GM19324 (cell line): Measurements from ENCODE around the gene MALSU1.
"Not testable (repeated sequence)": the region's sequence is repeated elsewhere in the genome, so short reads cannot be mapped to it uniquely, and the experiment has no call there.

Experiments used
- ATAC-seq: cut with Tn5 transposase; IDR thresholded peaks from one replicate; pipeline ENCODE4 v1.9.1; 2021; ENCODE audit warnings: mild to moderate bottlenecking, moderate library complexity; ENCODE audit not compliant: unreplicated experiment, low FRiP score

The MALSU1 gene

DNA sequence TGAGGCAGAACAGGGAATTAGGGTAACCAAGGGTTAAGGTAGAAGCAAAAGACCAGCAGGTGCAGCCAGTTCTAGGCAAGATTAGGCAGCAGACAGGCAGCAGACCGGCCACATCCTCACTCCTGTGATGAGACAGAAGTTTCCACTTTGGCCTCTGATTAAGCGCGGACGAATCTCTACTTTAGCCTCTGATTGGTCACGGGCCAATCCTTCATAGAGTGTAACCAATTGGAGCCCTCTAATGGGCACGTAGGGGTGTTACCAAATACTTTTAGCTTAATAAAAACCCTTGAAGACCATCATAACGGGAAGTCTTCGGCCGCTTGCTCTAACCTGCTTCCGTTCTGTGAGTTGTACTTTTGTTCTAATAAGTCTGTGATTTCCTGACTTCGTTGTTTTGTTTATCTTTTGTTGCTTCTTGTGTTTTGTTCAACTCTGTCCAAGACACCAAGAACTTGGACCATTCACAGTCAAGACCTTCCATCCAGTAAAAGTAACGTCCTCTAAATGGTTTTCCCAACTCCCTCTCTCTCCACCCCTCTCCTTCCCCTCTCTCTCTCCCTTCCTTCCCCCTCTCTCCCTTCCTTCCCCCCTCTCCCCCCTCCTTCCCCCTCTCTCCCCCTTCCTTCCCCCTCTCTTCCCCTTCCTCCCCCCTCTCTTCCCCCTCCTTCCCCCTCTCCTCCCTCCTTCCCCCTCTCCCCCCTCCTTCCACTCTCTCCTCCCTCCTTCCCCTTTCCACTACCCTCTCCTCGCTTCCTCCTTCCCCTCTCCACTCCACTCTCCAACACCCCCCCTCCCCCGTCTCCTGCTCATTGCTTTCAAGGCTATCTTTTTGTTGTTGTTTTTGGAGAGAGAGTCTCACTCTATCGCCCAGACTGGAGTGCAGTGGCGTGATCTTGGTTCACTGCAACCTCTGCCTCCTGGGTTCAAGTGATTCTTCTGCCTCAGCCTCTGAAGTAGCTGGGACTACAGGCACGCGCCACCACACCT is 13.2 kb upstream of the MALSU1 start:
- ATAC-seq = no peak

DNA sequence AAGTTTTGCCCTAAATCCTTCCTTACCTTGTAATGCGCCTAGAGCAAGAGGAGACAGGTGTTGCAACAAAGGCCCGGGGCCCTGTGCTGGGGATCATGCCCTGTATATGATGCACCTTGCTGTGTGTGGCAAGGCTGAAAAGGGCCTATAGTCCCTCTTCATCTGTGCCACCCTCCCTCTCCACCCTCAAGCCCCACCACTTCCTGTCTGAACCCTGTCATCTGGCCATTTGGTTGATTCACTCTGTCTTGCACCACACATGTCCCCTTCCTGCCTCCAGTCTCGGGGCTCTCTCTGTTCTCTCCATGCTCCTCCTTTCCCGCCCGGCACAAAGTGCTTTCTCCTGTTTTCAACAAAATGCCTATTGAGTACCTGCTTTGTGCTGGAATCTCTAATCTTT is 11.5 kb upstream of the MALSU1 start:
- no peak for ATAC-seq

GRCh38 chr7:23290993-23291392 is 8.1 kb upstream of the MALSU1 start:
- ATAC-seq = no peak

DNA sequence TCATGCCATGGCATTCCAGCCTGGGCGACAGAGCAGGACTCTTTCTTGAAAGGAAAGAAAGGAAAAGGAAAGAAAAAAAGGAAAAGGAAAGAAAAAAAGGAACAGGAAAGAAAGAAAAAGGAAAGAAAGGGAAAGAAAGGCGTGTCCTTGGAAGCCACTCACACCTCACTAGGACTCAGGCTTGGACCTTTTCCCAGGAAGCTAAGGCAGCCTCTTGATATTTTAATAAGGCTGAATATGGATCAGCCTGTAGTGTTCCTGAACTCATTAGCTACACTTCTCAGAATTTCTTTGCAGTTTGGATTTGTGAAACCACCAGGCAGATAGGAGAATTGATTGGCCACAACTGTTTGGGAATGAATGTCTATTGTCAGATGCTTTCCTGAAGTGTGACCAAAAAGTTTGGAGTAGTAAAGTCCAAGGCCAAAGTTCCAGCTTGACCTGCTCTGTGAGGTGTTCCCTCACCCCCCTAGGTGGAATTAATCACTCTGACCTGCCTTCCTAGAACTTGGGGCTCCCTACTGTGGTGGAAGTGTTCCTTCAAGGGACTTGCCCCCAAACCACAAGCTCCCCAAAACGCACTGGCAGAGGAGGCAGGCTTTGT is 7.1 kb upstream of the MALSU1 start:
- ATAC-seq = no peak

DNA sequence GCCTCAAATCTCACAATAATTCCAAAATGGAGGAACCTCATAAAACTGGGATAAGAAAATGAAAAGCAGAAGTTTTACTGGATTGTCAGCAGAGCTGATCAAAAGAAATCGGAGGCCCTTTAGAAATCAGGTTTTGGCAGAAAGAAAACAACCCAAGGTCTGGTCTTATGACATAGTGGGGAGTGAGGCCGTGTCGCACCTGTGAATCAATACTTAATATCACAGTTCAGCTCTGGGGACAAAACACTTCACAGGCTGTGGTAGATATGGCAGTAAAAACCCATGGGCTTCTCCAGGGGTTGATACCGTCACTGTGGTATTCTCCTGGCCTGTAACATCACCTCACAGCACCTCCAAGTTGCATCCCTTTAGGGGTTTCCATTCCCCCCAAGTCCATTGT is 6.5 kb upstream of the MALSU1 start:
- ATAC-seq = no peak

GRCh38 chr7:23293500-23294073 is 5.6 kb upstream of the MALSU1 start:
- no peak for ATAC-seq

DNA sequence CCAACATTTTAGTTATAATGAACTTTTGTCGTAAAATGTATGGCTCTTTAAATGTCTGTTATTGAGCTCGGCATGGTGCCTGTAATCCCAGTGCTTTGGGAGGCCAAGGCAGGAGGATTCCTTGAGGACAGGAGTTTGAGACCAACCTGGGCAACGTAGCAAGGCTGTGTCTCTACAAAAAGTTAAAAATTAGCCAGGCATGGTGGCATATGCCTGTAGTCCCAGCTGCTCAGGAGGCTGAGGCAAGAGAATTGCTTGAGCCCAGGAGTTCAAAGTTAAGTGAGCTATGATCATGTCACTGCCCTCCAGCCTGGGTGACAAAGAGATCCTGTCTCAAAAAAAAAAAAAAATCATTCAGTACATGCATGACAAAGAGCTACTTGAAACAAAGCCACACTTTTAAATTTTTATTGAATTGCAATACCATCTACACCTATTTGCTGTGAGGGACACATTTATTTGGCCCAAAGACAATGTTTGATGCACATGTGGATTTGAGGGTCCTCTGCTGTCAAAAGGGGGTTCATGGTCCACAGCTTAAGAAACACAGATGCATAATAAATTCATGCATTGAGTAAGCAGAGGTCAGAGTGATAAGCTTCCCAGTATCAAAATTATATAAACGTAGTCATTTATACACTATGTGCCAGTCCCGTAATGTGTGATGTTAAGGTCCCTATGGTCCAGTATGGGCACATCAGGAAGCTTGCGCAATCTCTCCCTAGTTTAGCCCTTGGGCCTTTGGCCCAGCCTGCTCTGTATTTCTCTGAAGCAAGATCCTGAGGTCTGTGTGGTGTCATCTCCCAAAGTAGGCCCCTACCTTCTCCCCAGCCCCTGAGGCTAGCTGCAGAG is 4.4 kb upstream of the MALSU1 start:
- no peak for ATAC-seq

DNA sequence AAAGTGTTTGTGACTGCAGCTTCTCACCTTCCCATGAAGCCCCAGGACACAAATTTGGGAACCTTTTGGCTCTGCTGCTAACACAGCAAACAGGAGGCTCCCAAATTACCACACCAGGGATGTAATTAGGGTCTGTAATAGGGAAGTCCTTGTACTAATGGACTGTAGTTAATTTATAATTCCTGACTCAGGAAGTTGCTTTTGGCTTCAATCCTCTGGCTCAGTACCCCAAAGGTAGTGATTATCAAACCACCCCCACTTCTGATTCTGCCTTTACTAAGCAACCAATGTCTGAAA is 3.8 kb upstream of the MALSU1 start:
- no peak for ATAC-seq

DNA sequence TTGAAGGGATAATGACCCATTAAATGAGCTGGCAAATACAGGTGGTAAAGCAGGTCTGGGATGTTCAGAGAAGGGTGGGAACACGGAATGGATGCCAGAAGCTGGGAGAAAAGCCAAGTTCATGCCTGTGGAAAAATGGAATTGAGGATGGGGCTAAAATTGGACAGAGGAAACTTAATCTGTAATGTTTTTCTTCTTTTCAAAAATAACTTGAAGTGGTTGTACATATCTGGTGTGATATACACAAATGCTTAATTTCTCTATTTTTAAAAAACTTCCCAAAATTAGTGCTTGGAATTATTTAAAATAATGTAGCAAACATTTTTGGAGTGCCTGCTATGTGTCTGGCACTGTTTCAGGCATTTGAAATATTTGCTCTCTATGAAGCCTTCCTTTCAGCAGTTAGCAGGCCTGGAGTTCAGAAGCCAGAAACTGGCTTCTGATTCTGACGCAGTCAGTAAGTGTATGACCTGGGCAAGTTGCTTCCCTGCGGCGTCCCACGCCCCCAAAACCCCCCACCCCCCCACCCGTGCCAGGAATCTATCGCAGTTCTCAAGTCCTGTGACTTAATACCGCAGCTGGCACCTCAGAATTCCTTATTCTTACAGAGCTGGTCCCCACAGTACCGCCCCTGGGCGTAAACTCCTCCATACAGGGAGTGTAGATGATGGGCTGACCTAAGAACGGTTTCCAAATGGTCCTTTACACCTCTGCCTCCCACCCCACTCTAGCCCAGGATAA is 828 bp upstream of the MALSU1 start:
- ATAC-seq = no peak

DNA sequence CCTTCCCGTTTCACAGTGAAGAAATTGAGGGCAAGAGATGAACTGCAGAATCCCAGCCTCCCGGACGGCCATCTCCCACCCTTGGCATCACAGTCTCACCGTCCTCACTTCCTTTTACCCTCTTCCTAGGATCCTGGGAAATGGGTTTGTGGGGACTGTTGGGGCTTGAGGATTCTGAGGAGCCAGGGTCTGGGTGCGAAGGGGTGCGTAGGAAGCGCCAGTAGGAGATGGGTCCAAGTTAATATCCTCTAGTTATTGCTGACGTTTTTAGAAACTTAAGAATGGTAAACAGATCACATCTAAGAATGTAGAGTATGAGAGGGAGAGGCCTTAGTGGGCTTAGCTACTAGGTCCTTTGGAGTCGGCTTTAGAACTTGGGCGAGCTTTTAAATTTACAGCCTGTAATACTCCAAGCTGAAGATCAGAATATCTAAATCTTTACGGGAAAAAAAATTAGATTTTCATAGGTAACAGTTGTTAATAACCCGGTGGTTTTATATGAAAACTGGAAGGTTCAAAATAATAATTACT is 696 bp downstream of the MALSU1 start:
- ATAC-seq = no peak

- ATAC-seq = no peak
Observed at GRCh38 chr7:23306936-23307521, 7.9 kb downstream of the MALSU1 start.

DNA sequence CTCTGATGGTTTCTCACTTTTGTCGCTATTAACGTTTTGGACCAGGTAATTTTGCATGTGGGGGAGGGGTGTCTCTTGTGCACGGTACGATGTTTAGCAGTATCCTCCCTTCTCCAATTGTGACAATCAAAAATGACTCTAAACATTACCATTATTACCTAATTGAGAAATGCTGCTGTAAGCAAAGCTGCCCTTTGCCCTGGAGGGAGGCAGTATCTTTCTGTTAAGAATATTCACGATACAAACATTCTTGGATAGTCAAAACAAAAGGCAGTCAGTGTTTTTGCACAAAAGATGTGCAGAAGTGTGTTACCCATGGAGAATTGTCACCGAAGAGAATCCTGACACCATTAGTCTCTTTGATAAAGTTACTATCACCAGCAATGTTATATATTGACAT is 9.6 kb downstream of the MALSU1 start:
- ATAC-seq = no peak

GRCh38 chr7:23312141-23312540 is 13.0 kb downstream of the MALSU1 start:
- ATAC-seq = not testable (repeated sequence)

- ATAC-seq = no peak
Observed at GRCh38 chr7:23315366-23315765, 16.2 kb downstream of the MALSU1 start.

- ATAC-seq = no peak
Observed at GRCh38 chr7:23331132-23331531, 32.0 kb downstream of the MALSU1 start.

GRCh38 chr7:23332193-23332592 is 33.1 kb downstream of the MALSU1 start:
- no peak for ATAC-seq

GRCh38 chr7:23332910-23333612 is 33.9 kb downstream of the MALSU1 start:
- ATAC-seq = no peak

GRCh38 chr7:23333671-23334246 is 34.6 kb downstream of the MALSU1 start:
- ATAC-seq = no peak
